Activated CD4-positive, alpha-beta T cell treated with anti-CD3 and anti-CD28 coated beads, Interleukin-2, amount 10 ng/mL, durations not matched to agents 24 days and 14 days (primary cell): ENCODE results near the gene ZNF195. TPM values are rescaled to one million over a fixed set of nuclear protein-coding genes. Genes with fewer than 3 reads are reported as not detected.
"Not testable (repeated sequence)": the region's sequence is repeated elsewhere in the genome, so short reads cannot be mapped to it uniquely, and the experiment has no call there.

Source experiments
- DNase-seq: peaks from one replicate; pipeline ENCODE4 v3.0.0; 2022
- H3K27ac Mint-ChIP-seq: one replicate; pipeline ENCODE4 v1.8.0; 2022; ENCODE audit warnings: mild to moderate bottlenecking, mixed read lengths
- H3K27me3 Mint-ChIP-seq: one replicate; pipeline ENCODE4 v1.8.0; 2022; ENCODE audit warnings: mixed read lengths
- H3K36me3 Mint-ChIP-seq: one replicate; pipeline ENCODE4 v1.8.0; 2022; ENCODE audit warnings: low read depth, mild to moderate bottlenecking, mixed read lengths
- H3K4me1 Mint-ChIP-seq: one replicate; pipeline ENCODE4 v1.8.0; 2021; ENCODE audit warnings: mixed read lengths
- H3K4me3 Mint-ChIP-seq: one replicate; pipeline ENCODE4 v1.8.0; 2022; ENCODE audit warnings: mild to moderate bottlenecking, moderate library complexity, mixed read lengths
- H3K9me3 Mint-ChIP-seq: one replicate; pipeline ENCODE4 v1.8.0; 2021; ENCODE audit warnings: mixed read lengths
- intact Hi-C: fragments of 100-400 bp; cut with micrococcal nuclease; formaldehyde crosslinking; loops from one replicate; pipeline ENCODE4 v1.15.1; 2023
- total RNA-seq: library from RNA; stranded (reverse); gene quantifications from 2 replicates; pipeline ENCODE4 v1.2.3, GENCODE V29; 2022

The ZNF195 gene
- total RNA-seq, 1 donor from 2014 or later = 44.0 TPM

- peaks cover 12% of the 10 kb centered on the region for H3K9me3 Mint-ChIP-seq
- DNase-seq = no peak
- no peak overlapping the region for H3K4me3 Mint-ChIP-seq
- H3K36me3 Mint-ChIP-seq = peaks cover 21% of the 10 kb centered on the region
- H3K27ac Mint-ChIP-seq = no peak overlapping the region
- H3K4me1 Mint-ChIP-seq = no peaks in the 10 kb centered on the region
- no peaks in the 10 kb centered on the region for H3K27me3 Mint-ChIP-seq
- intact Hi-C loops = no loop called here
Observed at GRCh38 chr11:3353066-3353465, 25.9 kb downstream of the ZNF195 start.

- H3K27ac Mint-ChIP-seq = no peak overlapping the region
- no peak for DNase-seq
- intact Hi-C loops = no loop called here
- no peak overlapping the region for H3K4me3 Mint-ChIP-seq
- no peaks in the 10 kb centered on the region for H3K4me1 Mint-ChIP-seq
- H3K36me3 Mint-ChIP-seq = no peaks in the 10 kb centered on the region
- peaks cover 11% of the 10 kb centered on the region for H3K27me3 Mint-ChIP-seq
- H3K9me3 Mint-ChIP-seq = peaks cover 6% of the 10 kb centered on the region
Observed at GRCh38 chr11:3347127-3347526, 31.8 kb downstream of the ZNF195 start.

DNA sequence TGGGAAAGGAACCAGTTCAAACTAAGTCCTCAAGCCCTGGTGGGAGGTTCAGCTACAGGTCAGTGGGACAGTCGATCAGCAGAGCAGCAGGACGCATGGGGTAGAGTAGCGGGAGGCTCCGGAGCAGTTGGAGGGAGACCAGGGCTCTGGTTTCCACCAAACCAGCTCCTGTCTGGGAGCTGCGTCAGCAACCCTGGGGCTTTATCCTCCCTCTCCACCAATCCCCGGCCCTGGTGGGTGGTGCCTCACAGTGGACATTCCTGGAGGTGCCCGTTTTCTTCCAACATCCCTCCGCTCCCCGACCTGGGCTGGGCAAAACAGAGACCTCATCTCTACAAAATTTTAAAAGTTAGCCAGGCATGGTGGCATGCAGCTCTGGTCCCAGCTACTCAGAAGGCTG lies 32.4 kb downstream of the ZNF195 start:
- H3K4me1 Mint-ChIP-seq = no peaks in the 10 kb centered on the region
- H3K36me3 Mint-ChIP-seq = no peaks in the 10 kb centered on the region
- H3K9me3 Mint-ChIP-seq = peaks cover 6% of the 10 kb centered on the region
- intact Hi-C loops = no loop called here
- no peak for DNase-seq
- no peak overlapping the region for H3K27ac Mint-ChIP-seq
- H3K27me3 Mint-ChIP-seq = peaks cover 17% of the 10 kb centered on the region
- no peak overlapping the region for H3K4me3 Mint-ChIP-seq

DNA sequence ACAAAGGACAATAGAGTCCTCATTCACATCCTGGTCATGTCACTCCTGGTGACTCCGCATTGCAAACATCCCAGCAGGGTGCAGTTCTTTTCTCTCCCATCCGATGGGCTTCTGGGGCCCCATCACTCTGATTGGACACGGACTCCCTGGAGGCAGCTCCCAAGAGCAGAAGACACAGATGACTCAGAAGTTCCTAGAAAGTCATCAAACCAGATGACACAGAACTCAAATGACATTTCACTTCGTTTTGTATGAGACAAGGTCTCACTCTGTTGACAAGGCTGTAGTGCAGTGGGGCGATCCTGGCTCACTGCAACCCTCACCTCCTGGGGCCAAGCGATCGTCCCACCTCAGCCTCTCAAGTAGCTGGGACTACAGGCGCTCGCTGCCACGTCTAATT lies 33.2 kb downstream of the ZNF195 start:
- DNase-seq = no peak
- Mint-ChIP-seq H3K27me3 (peaks cover 23% of the 10 kb centered on the region), H3K36me3 (no peaks in the 10 kb centered on the region), H3K27ac (no peak overlapping the region), H3K4me1 (no peaks in the 10 kb centered on the region), H3K9me3 (peaks cover 6% of the 10 kb centered on the region), H3K4me3 (no peak overlapping the region)
- intact Hi-C loops = no loop called here

DNA sequence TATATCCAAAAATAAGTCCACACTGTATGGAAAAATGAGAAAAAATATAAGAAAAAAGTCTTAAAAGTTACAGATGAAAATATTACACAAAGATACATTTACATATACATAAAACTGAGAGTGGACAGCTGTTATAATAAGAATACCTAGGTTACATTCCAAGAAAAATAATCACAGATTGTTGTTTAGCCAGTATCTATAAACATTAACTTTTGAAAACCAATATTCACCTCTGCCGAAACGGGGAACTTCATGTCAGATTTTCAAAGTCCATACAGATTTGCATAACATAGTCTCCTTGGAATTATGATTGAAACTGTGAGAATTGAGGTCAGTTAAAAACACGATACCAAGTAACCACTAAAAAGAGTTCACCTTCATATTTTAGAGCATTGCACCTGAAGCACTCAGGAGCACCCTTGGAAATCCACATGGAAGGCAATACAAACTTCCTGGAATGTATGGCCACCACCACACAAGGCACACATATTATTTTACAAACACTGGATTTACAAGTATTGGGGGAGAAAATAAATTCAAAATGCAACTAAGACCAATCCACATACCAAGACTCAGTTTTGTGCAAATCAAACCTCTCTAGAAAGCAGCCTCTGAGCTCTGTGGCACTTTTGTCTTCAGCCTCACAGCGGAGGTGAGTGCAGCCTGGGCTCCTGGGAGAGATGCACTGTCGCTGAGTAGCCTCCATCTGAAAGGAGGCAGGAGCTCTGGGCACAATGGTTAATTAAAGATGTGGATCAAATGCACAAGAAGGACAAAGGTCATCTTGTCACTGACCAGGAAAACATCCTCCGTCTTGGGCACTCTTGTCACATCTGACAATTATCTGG lies 34.4 kb downstream of the ZNF195 start:
- Mint-ChIP-seq H3K4me3 (no peak overlapping the region), H3K4me1 (no peaks in the 10 kb centered on the region), H3K9me3 (peaks cover 6% of the 10 kb centered on the region), H3K27me3 (peaks cover 27% of the 10 kb centered on the region), H3K36me3 (no peaks in the 10 kb centered on the region), H3K27ac (no peak overlapping the region)
- no peak for DNase-seq
- intact Hi-C loops = no loop called here

DNA sequence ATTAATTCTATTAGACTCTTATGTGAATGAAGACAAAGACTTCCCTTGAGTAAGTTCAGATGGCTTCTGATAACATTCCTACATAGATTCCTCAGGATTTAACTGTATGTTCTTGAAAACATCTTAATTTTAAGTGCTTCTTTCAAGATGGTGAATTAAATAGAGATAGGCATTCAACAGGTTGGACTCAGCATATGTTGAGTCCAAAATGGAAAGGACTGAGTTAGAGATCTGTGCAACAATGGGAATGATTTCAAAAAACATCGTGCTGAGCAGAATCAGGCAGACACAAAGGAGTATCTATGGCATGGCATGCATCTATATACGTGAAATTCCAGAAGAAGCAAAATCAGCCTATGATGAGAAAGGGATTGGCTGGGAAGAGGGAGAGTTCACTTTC lies 36.2 kb downstream of the ZNF195 start:
- Mint-ChIP-seq H3K36me3 (no peaks in the 10 kb centered on the region), H3K9me3 (peaks cover 6% of the 10 kb centered on the region), H3K27me3 (peaks cover 33% of the 10 kb centered on the region), H3K4me1 (no peaks in the 10 kb centered on the region), H3K27ac (no peak overlapping the region), H3K4me3 (no peak overlapping the region)
- DNase-seq = no peak
- intact Hi-C loops = no loop called here

DNA sequence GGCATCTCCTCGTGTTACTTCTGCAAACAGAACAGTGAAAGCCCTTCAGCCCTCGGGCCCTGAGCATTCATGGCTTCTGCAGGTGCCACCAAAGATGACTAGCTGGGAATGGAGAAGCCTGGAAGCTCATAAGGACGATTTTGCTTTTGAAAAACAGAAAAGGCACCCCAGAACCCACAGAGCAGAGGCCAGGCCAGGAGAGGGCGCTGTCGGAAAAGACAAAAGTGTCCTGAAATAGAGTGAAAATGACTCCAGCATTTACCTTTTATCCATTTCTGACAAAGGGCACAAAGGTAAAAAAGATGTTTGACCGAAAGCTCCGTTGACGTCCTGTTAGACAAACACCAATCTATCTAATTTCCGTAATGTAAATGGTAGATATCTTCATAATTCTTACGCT lies 37.6 kb downstream of the ZNF195 start:
- H3K27ac Mint-ChIP-seq = no peak overlapping the region
- intact Hi-C loops = no loop called here
- H3K9me3 Mint-ChIP-seq = no peaks in the 10 kb centered on the region
- peak; percentile 89 for DNase-seq
- no peaks in the 10 kb centered on the region for H3K36me3 Mint-ChIP-seq
- H3K27me3 Mint-ChIP-seq = peaks cover 33% of the 10 kb centered on the region
- no peaks in the 10 kb centered on the region for H3K4me1 Mint-ChIP-seq
- no peak overlapping the region for H3K4me3 Mint-ChIP-seq

DNA sequence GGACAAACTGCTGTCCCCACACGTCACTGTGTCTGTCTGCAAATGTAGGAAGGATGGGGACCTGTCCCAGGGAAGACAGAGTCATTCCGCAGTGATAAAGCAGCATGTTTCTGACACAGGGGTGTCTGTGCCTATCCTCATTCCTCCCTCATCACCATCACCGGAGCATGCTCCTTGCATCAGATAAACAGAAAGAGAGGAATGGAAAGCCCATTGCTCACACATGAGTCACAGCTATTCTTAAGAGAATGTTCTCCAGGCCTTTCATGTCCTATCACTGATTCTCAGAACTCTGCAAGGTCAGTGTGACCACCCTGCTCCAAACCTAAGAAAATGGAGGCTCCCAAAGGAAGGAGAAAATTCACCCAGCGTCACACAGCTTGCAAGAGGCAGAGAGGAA lies 38.9 kb downstream of the ZNF195 start:
- no peaks in the 10 kb centered on the region for H3K9me3 Mint-ChIP-seq
- peaks cover 33% of the 10 kb centered on the region for H3K27me3 Mint-ChIP-seq
- H3K36me3 Mint-ChIP-seq = no peaks in the 10 kb centered on the region
- H3K4me1 Mint-ChIP-seq = no peaks in the 10 kb centered on the region
- no peak for DNase-seq
- H3K4me3 Mint-ChIP-seq = no peak overlapping the region
- no peak overlapping the region for H3K27ac Mint-ChIP-seq
- intact Hi-C loops = no loop called here

DNA sequence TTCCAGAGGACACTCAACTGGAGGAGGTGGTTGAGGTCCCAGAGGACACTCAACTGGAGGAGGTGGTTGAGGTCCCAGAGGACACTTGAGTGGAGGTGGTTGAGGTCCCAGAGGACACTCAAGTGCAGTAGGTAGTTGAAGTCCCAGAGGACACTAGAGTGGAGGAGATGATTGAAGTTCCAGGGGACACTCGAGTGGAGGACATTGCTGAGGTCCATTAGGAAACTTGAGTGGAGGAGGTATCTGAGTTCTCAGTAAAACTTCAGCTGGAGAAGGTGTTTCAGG lies 39.7 kb downstream of the ZNF195 start:
- Mint-ChIP-seq H3K27ac (no peak overlapping the region), H3K36me3 (no peaks in the 10 kb centered on the region), H3K27me3 (peaks cover 30% of the 10 kb centered on the region), H3K4me1 (no peaks in the 10 kb centered on the region), H3K9me3 (no peaks in the 10 kb centered on the region), H3K4me3 (no peak overlapping the region)
- no peak for DNase-seq
- intact Hi-C loops = no loop called here

DNA sequence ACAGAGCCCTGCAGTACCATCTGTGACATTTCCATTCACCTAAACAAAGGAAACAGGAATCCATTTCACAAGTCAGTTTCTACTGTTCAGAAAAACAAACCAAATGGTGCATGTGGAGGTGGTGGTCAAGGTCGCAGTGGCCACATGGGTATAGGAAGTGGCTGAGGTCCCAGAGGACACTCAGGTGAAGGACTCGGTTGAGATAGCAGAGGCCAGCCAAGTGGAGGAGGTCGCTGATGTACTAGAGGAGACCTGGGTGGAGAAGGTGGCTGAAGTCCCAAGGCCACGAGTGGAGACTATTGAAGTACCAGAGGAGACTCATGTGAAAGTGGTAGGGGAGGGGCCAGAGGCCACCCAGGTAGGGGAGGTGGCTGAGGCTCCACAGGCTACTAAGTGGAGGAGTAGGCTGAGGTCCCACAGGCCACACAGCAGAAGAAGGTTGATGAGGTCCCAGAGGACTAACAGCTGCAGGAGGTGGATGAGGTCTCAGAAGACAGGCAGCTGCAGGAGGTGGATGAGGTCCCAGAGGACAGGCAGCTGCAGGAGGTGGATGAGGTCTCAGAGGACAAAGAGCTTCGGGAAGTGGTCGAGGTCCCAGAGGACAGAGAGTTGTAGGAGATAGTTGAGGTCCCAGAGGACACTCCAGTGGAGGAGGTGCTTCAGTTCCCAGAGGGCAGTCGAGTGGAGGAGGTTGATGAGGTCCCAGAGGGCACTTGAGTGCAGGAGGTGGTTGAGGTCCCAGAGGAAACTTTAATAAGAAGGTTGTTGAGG lies 40.2 kb downstream of the ZNF195 start:
- DNase-seq = peak; percentile 50
- H3K27me3 Mint-ChIP-seq = peaks cover 29% of the 10 kb centered on the region
- no peak overlapping the region for H3K4me3 Mint-ChIP-seq
- H3K36me3 Mint-ChIP-seq = no peaks in the 10 kb centered on the region
- intact Hi-C loops = no loop called here
- no peaks in the 10 kb centered on the region for H3K9me3 Mint-ChIP-seq
- no peaks in the 10 kb centered on the region for H3K4me1 Mint-ChIP-seq
- H3K27ac Mint-ChIP-seq = no peak overlapping the region

DNA sequence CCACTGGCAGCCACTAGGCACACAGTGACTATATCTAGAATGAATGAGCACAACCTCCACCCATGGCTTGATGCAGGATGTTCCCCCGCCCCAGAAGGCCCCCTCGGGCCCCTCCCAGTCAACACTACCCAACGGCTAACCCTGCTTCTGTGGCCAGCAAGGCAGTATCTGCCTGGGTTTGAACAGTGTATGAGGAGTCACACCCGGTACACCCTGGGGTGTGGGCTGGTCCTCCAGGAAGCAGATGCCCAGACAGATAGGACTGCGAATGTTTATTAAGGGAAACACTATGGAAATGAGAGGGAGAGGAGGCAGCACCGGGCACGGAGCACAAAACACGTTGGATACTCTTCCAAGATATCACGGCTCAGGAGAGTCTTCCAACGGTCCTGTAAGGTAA lies 42.5 kb downstream of the ZNF195 start:
- H3K36me3 Mint-ChIP-seq, DNase-seq, H3K27ac Mint-ChIP-seq, H3K4me1 Mint-ChIP-seq, H3K4me3 Mint-ChIP-seq, intact Hi-C loops, H3K9me3 Mint-ChIP-seq: not testable (repeated sequence)
- H3K27me3 Mint-ChIP-seq = peaks cover 15% of the 10 kb centered on the region

DNA sequence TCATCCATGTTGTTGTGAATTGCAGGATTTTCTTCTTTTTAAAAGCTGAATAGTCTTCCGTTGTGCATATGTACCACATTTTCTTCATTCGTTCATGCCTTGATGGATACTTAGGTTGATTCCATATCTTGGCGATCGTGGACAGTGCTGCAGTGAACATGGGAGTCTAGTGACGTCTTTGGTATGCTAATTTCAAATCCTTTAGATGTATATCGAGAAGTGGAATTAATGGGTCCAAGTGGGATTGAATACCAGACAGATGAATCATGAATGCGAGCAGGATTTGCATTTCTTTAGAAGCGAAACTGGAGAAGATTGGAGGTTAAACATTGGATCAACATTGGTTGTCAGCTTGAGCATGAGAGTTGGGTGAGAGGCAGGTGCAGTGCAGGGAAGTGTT lies 45.8 kb downstream of the ZNF195 start:
- H3K36me3 Mint-ChIP-seq, H3K9me3 Mint-ChIP-seq, intact Hi-C loops, H3K27me3 Mint-ChIP-seq, DNase-seq, H3K4me1 Mint-ChIP-seq, H3K27ac Mint-ChIP-seq, H3K4me3 Mint-ChIP-seq: not testable (repeated sequence)

GRCh38 chr11:3331078-3331477 lies 47.9 kb downstream of the ZNF195 start:
- H3K27ac Mint-ChIP-seq, H3K9me3 Mint-ChIP-seq, H3K4me3 Mint-ChIP-seq, H3K4me1 Mint-ChIP-seq, intact Hi-C loops, H3K36me3 Mint-ChIP-seq, DNase-seq, H3K27me3 Mint-ChIP-seq: not testable (repeated sequence)

DNA sequence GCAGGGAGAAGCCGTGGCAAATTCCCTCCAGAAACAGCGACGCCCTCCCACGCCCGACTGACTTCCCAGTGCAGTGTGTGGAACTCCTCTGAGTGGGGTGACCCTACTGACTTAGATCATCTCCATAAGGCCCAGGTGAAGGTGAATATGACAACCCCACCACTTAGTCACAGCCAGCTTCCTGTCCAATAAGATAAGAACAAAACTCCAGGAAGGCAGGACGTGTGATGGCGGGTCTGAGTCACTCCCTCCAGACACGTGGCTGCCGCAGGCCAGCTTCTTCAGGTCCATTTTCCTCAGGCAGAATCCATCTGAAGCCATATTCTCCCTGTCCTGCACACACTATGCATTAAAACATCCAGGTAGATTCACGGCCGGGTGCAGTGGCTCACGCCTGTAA lies 48.9 kb downstream of the ZNF195 start:
- H3K27me3 Mint-ChIP-seq, H3K9me3 Mint-ChIP-seq, H3K36me3 Mint-ChIP-seq, H3K4me1 Mint-ChIP-seq, DNase-seq, intact Hi-C loops, H3K4me3 Mint-ChIP-seq, H3K27ac Mint-ChIP-seq: not testable (repeated sequence)

- H3K36me3 Mint-ChIP-seq, H3K27me3 Mint-ChIP-seq, H3K9me3 Mint-ChIP-seq, H3K27ac Mint-ChIP-seq, DNase-seq, intact Hi-C loops, H3K4me1 Mint-ChIP-seq, H3K4me3 Mint-ChIP-seq: not testable (repeated sequence)
Observed at GRCh38 chr11:3328503-3328902, 50.4 kb downstream of the ZNF195 start.
